Common myeloid progenitor, CD34-positive (primary cell): ENCODE data around the gene FRMD6.

Experiments
- CTCF ChIA-PET: fragments of 350-600 bp; sonication (Branson Sonifier 250); formaldehyde crosslinking; loops from one replicate; lab custom pipeline; 2021; ENCODE audit warnings: antibody characterized with exemption; lab: Charles Lee
- POLR2A ChIA-PET: fragments of 350-600 bp; sonication (Branson Sonifier 250); formaldehyde crosslinking; loops from one replicate; lab custom pipeline; 2021; ENCODE audit warnings: antibody characterized with exemption; lab: Charles Lee
- DNase-seq, 3 donors: peaks; one replicate each; pipeline versions ENCODE4 v3.0.0 to v3.0.0-alpha.2; 2013
- H3K27ac ChIP-seq, 2 experiments: 1 replicate in 1 of 2; 2 replicates in 1 of 2; pipeline ENCODE4 v1.7.0; 2013; ENCODE audit warnings: inconsistent platforms in 2 of 2, low read length in 2 of 2, mild to moderate bottlenecking in 2 of 2, low read depth in 1 of 2, moderate library complexity in 1 of 2; ENCODE audit not compliant: severe bottlenecking in 2 of 2, insufficient read depth in 1 of 2, poor library complexity in 1 of 2
- H3K27me3 ChIP-seq, 5 experiments: replicated peaks in 2 of 5; 1 replicate in 3 of 5; 2 replicates in 2 of 5; pipeline versions ENCODE4 v1.6.1 to v1.7.0; 2013; ENCODE audit warnings: low read length in 4 of 5, mild to moderate bottlenecking in 2 of 5, moderate library complexity in 2 of 5, inconsistent platforms in 1 of 5; ENCODE audit not compliant: insufficient read depth in 5 of 5, control insufficient read depth in 4 of 5
- H3K36me3 ChIP-seq, 4 experiments: 1 replicate in 2 of 4; 2 replicates in 2 of 4; pipeline versions ENCODE4 v1.6.1 to v1.7.0; 2013; ENCODE audit warnings: low read length in 3 of 4, control low read depth in 1 of 4, mild to moderate bottlenecking in 1 of 4; ENCODE audit not compliant: control insufficient read depth in 4 of 4, insufficient read depth in 4 of 4
- H3K4me1 ChIP-seq, 4 experiments: 1 replicate in 3 of 4; 2 replicates in 1 of 4; pipeline versions ENCODE4 v1.6.1 to v1.7.1; 2013; ENCODE audit warnings: low read length in 3 of 4, mild to moderate bottlenecking in 3 of 4, control low read depth in 1 of 4, inconsistent platforms in 1 of 4, moderate library complexity in 1 of 4; ENCODE audit not compliant: control insufficient read depth in 4 of 4, insufficient read depth in 4 of 4; ENCODE audit errors: control extremely low read depth in 1 of 4
- H3K4me3 ChIP-seq, 7 experiments: 1 replicate in 4 of 7; 2 replicates in 3 of 7; pipeline versions ENCODE4 v1.5.1 to v1.7.0; 2013; ENCODE audit warnings: mild to moderate bottlenecking in 7 of 7, low read length in 6 of 7, moderate library complexity in 6 of 7, inconsistent platforms in 2 of 7, low read depth in 2 of 7, control low read depth in 1 of 7; ENCODE audit not compliant: insufficient read depth in 4 of 7, control insufficient read depth in 1 of 7; ENCODE audit errors: extremely low read depth in 1 of 7
- H3K9me3 ChIP-seq, 5 experiments: 1 replicate in 4 of 5; 2 replicates in 1 of 5; pipeline versions ENCODE4 v1.6.1 to v1.7.1; 2013; ENCODE audit warnings: low read length in 4 of 5, mild to moderate bottlenecking in 2 of 5, inconsistent platforms in 1 of 5, low read depth in 1 of 5, moderate library complexity in 1 of 5; ENCODE audit not compliant: control insufficient read depth in 4 of 5, insufficient read depth in 2 of 5; ENCODE audit errors: control extremely low read depth in 1 of 5
- WGBS: methylation state at CpG from one replicate; pipeline ENCODE4 v1.1.5; 2013; ENCODE audit not compliant: insufficient coverage; 5-methylcytosine and 5-hydroxymethylcytosine counted together

FRMD6 gene

GRCh38 chr14:51715742-51716141, 64.0 kb downstream of the FRMD6 start:
- POLR2A ChIA-PET, result no interaction called here
- WGBS, result 100% methylated on average over 2 of the region's 2 CpGs
- peaks cover 0 to 4% (median 0%) of the 10 kb centered on the region in 4 experiments for H3K4me1 ChIP-seq
- no peaks in the 10 kb centered on the region for H3K9me3 ChIP-seq
- CTCF ChIA-PET, result no interaction called here
- no peak overlapping the region for H3K27ac ChIP-seq
- H3K4me3 ChIP-seq, result no peak overlapping the region
- no peaks in the 10 kb centered on the region for H3K27me3 ChIP-seq
- peaks cover 0 to 10% (median 5%) of the 10 kb centered on the region in 4 experiments for H3K36me3 ChIP-seq
- DNase-seq, result no peak

- 93% methylated on average over 3 of the region's 6 CpGs for WGBS
- H3K4me3 ChIP-seq, result no peak overlapping the region
- no peaks in the 10 kb centered on the region for H3K9me3 ChIP-seq
- CTCF ChIA-PET, result no interaction called here
- H3K27ac ChIP-seq, result no peak overlapping the region
- peaks cover 0 to 4% (median 0%) of the 10 kb centered on the region in 4 experiments for H3K4me1 ChIP-seq
- H3K36me3 ChIP-seq, result peaks cover 0 to 9% (median 5%) of the 10 kb centered on the region in 4 experiments
- POLR2A ChIA-PET, result no interaction called here
- H3K27me3 ChIP-seq, result no peaks in the 10 kb centered on the region
- DNase-seq, result peak in 2 of 3 donors; percentile 33 to 49
These were observed 64.9 kb downstream of the FRMD6 start for GRCh38 chr14:51716610-51717009.

GRCh38 chr14:51717766-51718165, 66.1 kb downstream of the FRMD6 start:
- Histone ChIP-seq H3K27ac (no peak overlapping the region), H3K27me3 (no peaks in the 10 kb centered on the region), H3K4me3 (no peak overlapping the region), H3K36me3 (peaks cover 3 to 16% (median 6%) of the 10 kb centered on the region in 4 experiments), H3K9me3 (no peaks in the 10 kb centered on the region), H3K4me1 (peaks cover 0 to 4% (median 0%) of the 10 kb centered on the region in 4 experiments)
- ChIA-PET CTCF (no interaction called here), POLR2A (no interaction called here)
- 100% methylated on average over 1 of the region's 3 CpGs for WGBS
- no peak for DNase-seq

GRCh38 chr14:51719955-51720354, 68.2 kb downstream of the FRMD6 start:
- H3K36me3 ChIP-seq, result peaks cover 4 to 22% (median 6%) of the 10 kb centered on the region in 4 experiments
- H3K27me3 ChIP-seq, result no peaks in the 10 kb centered on the region
- 98% methylated on average over 17 of the region's 17 CpGs for WGBS
- ChIA-PET POLR2A (no interaction called here), CTCF (interaction anchor here (0.9 to 1.3 kb wide), 2 partner anchors 19 to 115 kb away, joined by 3 to 4 read pairs; no protein-coding TSS in a partner anchor)
- no peaks in the 10 kb centered on the region for H3K9me3 ChIP-seq
- H3K4me3 ChIP-seq, result no peak overlapping the region
- H3K4me1 ChIP-seq, result peaks cover 0 to 4% (median 0%) of the 10 kb centered on the region in 4 experiments
- DNase-seq, result no peak
- no peak overlapping the region for H3K27ac ChIP-seq

GRCh38 chr14:51723990-51724389, 72.3 kb downstream of the FRMD6 start:
- Histone ChIP-seq H3K4me3 (no peak overlapping the region), H3K36me3 (peaks cover 4 to 52% (median 13%) of the 10 kb centered on the region in 4 experiments), H3K9me3 (no peaks in the 10 kb centered on the region), H3K4me1 (no peaks in the 10 kb centered on the region), H3K27me3 (no peaks in the 10 kb centered on the region), H3K27ac (no peak overlapping the region)
- ChIA-PET CTCF (no interaction called here), POLR2A (no interaction called here)
- WGBS, result 100% methylated on average over 1 of the region's 3 CpGs
- DNase-seq, result no peak

- peaks cover 4 to 52% (median 13%) of the 10 kb centered on the region in 4 experiments for H3K36me3 ChIP-seq
- H3K27ac ChIP-seq, result no peak overlapping the region
- 100% methylated on average over 3 of the region's 3 CpGs for WGBS
- no peak for DNase-seq
- H3K27me3 ChIP-seq, result no peaks in the 10 kb centered on the region
- POLR2A ChIA-PET, result no interaction called here
- H3K4me1 ChIP-seq, result no peaks in the 10 kb centered on the region
- CTCF ChIA-PET, result no interaction called here
- no peaks in the 10 kb centered on the region for H3K9me3 ChIP-seq
- no peak overlapping the region for H3K4me3 ChIP-seq
These were observed 72.9 kb downstream of the FRMD6 start for GRCh38 chr14:51724650-51725049.

- POLR2A ChIA-PET, result no interaction called here
- Histone ChIP-seq H3K27ac (no peak overlapping the region), H3K4me3 (no peak overlapping the region), H3K4me1 (no peaks in the 10 kb centered on the region), H3K9me3 (no peaks in the 10 kb centered on the region), H3K27me3 (no peaks in the 10 kb centered on the region), H3K36me3 (peaks cover 4 to 50% (median 12%) of the 10 kb centered on the region in 4 experiments)
- CTCF ChIA-PET, result no interaction called here
- DNase-seq, result no peak
- no CpG with 5 or more reads among the region's 3 CpGs for WGBS
These were observed 73.4 kb downstream of the FRMD6 start for GRCh38 chr14:51725061-51725460.
